Measurements from ENCODE around the gene DMWD.

GRCh38 chr19:45772130-45772840 is 20.4 kb downstream of the DMWD start:
- TF ChIP-seq POLR2A (IDR thresholded peaks at IDR 0.05) (no peak), CTCF (IDR thresholded peaks at IDR 0.05) (no peak)

Measured in transverse colon (tissue), 3 donors.